Measurements from ENCODE around the gene B3GAT1.

The B3GAT1 gene

GRCh38 chr11:134352111-134352510 lies 59.9 kb downstream of the B3GAT1 start:
- DNase-seq (no peak), ATAC-seq (ENCODE audit: insufficient read depth, low read depth) (no peak)
- Histone ChIP-seq H4K20me1 (ENCODE audit: insufficient read depth, low read length) (no peaks in the 10 kb centered on the region), H3K9me3 (ENCODE audit: insufficient read depth, low read length, severe bottlenecking) (no peaks in the 10 kb centered on the region), H2AFZ (ENCODE audit: low read depth, low read length) (no peak overlapping the region), H3K27me3 (ENCODE audit: insufficient read depth, low read length, poor library complexity) (no peaks in the 10 kb centered on the region), H3K9ac (ENCODE audit: low read depth, low read length) (no peak overlapping the region), H3K4me1 (ENCODE audit: insufficient read depth, low read length) (peaks cover 12% of the 10 kb centered on the region), H3K4me3 (ENCODE audit: low read depth in 1 of 2, low read length in 2 of 2) (no peak overlapping the region), H3K36me3 (ENCODE audit: insufficient read depth, low read length) (peaks cover 3% of the 10 kb centered on the region; the same call in 1 of the 2 replicates), H3K4me2 (ENCODE audit: insufficient read depth, low read length) (no peak overlapping the region), H3K79me2 (ENCODE audit: insufficient read depth, low read length) (no peaks in the 10 kb centered on the region), H3K27ac (ENCODE audit: low read length) (no peak overlapping the region)
- TF ChIP-seq CTCF (IDR thresholded peaks at IDR 0.05; ENCODE audit: borderline replicate concordance, extremely low read depth, low read length, poor library complexity, severe bottlenecking) (no peak), EZH2 (IDR thresholded peaks at IDR 0.05; ENCODE audit: borderline replicate concordance, low read depth, low read length, severe bottlenecking) (no peak)

GRCh38 chr11:134350381-134350780 lies 61.7 kb downstream of the B3GAT1 start:
- Histone ChIP-seq H3K4me1 (ENCODE audit: insufficient read depth, low read length) (peaks cover 12% of the 10 kb centered on the region), H3K4me2 (ENCODE audit: insufficient read depth, low read length) (no peak overlapping the region), H3K9me3 (ENCODE audit: insufficient read depth, low read length, severe bottlenecking) (no peaks in the 10 kb centered on the region), H2AFZ (ENCODE audit: low read depth, low read length) (no peak overlapping the region), H3K4me3 (ENCODE audit: low read depth in 1 of 2, low read length in 2 of 2) (no peak overlapping the region), H3K36me3 (ENCODE audit: insufficient read depth, low read length) (no peaks in the 10 kb centered on the region), H3K79me2 (ENCODE audit: insufficient read depth, low read length) (no peaks in the 10 kb centered on the region), H4K20me1 (ENCODE audit: insufficient read depth, low read length) (no peaks in the 10 kb centered on the region), H3K27ac (ENCODE audit: low read length) (peak overlapping the region; percentile 6; the same call in 1 of the 2 replicates), H3K27me3 (ENCODE audit: insufficient read depth, low read length, poor library complexity) (no peaks in the 10 kb centered on the region), H3K9ac (ENCODE audit: low read depth, low read length) (no peak overlapping the region)
- DNase-seq = no peak
- TF ChIP-seq CTCF (IDR thresholded peaks at IDR 0.05; ENCODE audit: borderline replicate concordance, extremely low read depth, low read length, poor library complexity, severe bottlenecking) = no peak
- no peak for TF ChIP-seq EZH2 (IDR thresholded peaks at IDR 0.05; ENCODE audit: borderline replicate concordance, low read depth, low read length, severe bottlenecking)
- ATAC-seq (ENCODE audit: insufficient read depth, low read depth) = no peak

DNA sequence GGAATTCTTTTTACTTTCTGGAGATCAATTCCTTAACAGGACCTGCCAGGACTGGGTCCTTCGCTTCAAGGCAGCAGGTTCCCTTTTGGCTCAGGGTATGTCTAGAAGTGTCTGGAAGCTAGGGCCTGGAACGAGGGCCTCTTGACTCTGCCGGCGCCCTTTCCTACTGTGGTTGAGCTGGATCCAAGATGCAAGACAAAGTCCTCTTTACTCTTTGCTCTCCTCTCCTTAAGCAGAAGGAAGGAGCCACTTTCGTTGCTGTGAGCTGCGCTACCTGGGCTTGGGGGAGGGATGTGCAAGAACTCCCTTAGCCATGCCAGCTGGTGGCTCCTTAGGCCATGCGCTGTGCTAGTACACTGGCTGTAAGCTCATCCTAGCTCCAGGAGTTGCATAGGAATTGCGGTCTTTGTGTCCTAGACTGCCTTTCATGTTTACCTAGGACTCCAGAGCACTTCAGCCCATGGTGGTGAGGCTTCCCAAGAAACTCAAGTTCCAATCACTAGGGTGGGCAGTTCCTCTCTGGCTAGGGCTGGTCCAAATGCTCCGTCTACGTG lies 62.2 kb downstream of the B3GAT1 start:
- H3K4me2 ChIP-seq (ENCODE audit: insufficient read depth, low read length) = no peak overlapping the region
- H4K20me1 ChIP-seq (ENCODE audit: insufficient read depth, low read length) = no peaks in the 10 kb centered on the region
- no peak overlapping the region for H3K9ac ChIP-seq (ENCODE audit: low read depth, low read length)
- no peaks in the 10 kb centered on the region for H3K79me2 ChIP-seq (ENCODE audit: insufficient read depth, low read length)
- no peak overlapping the region for H3K4me3 ChIP-seq (ENCODE audit: low read depth in 1 of 2, low read length in 2 of 2)
- no peak for ATAC-seq (ENCODE audit: insufficient read depth, low read depth)
- DNase-seq = no peak
- no peak overlapping the region for H2AFZ ChIP-seq (ENCODE audit: low read depth, low read length)
- TF ChIP-seq EZH2 (IDR thresholded peaks at IDR 0.05; ENCODE audit: borderline replicate concordance, low read depth, low read length, severe bottlenecking) (no peak), CTCF (IDR thresholded peaks at IDR 0.05; ENCODE audit: borderline replicate concordance, extremely low read depth, low read length, poor library complexity, severe bottlenecking) (no peak)
- peak overlapping the region; percentile 6; the same call in 1 of the 2 replicates for H3K27ac ChIP-seq (ENCODE audit: low read length)
- H3K36me3 ChIP-seq (ENCODE audit: insufficient read depth, low read length) = no peaks in the 10 kb centered on the region
- H3K4me1 ChIP-seq (ENCODE audit: insufficient read depth, low read length) = peaks cover 12% of the 10 kb centered on the region
- no peaks in the 10 kb centered on the region for H3K9me3 ChIP-seq (ENCODE audit: insufficient read depth, low read length, severe bottlenecking)
- no peaks in the 10 kb centered on the region for H3K27me3 ChIP-seq (ENCODE audit: insufficient read depth, low read length, poor library complexity)

Data from DND-41 (cell line).